Measurements from ENCODE around the gene SPDYE17. TPM values are rescaled to one million over a fixed set of nuclear protein-coding genes. Genes with fewer than 3 reads are reported as not detected.
"Not testable (repeated sequence)": the region's sequence is repeated elsewhere in the genome, so short reads cannot be mapped to it uniquely, and the experiment has no call there.

SPDYE17 gene
- polyA plus RNA-seq, 1 donor from 2014 or later = not detected

GRCh38 chr7:77004151-77004550 is 28.0 kb downstream of the SPDYE17 start:
- not testable (repeated sequence) for H3K36me3 ChIP-seq (ENCODE audit: insufficient read depth, low read length); H3K27ac ChIP-seq (ENCODE audit: low read length); H3K4me3 ChIP-seq (ENCODE audit: low read length); H4K20me1 ChIP-seq (ENCODE audit: insufficient read depth); H3K9me3 ChIP-seq (ENCODE audit: low read length); H3F3A ChIP-seq (ENCODE audit: insufficient read depth, low read length, poor library complexity, severe bottlenecking); H3K9me2 ChIP-seq (ENCODE audit: insufficient read depth, low read length); H2AFZ ChIP-seq (ENCODE audit: low read depth, low read length); H3K9ac ChIP-seq (ENCODE audit: low read length); H3K27me3 ChIP-seq (ENCODE audit: insufficient read depth, low read depth, low read length); H3K4me2 ChIP-seq (ENCODE audit: low read length); H3K79me2 ChIP-seq (replicated peaks; ENCODE audit: insufficient read depth, low read length)

GRCh38 chr7:77003241-77003640 is 28.9 kb downstream of the SPDYE17 start:
- H3K27ac ChIP-seq (ENCODE audit: low read length); H3K4me2 ChIP-seq (ENCODE audit: low read length): not testable (repeated sequence)

GRCh38 chr7:77002678-77003233 is 29.4 kb downstream of the SPDYE17 start:
- not testable (repeated sequence) for H3K27ac ChIP-seq (ENCODE audit: low read length); H3K36me3 ChIP-seq (ENCODE audit: insufficient read depth, low read length); H3K9me2 ChIP-seq (ENCODE audit: insufficient read depth, low read length); H3K79me2 ChIP-seq (replicated peaks; ENCODE audit: insufficient read depth, low read length); H2AFZ ChIP-seq (ENCODE audit: low read depth, low read length); H3K9ac ChIP-seq (ENCODE audit: low read length); H3K4me3 ChIP-seq (ENCODE audit: low read length); H3K4me2 ChIP-seq (ENCODE audit: low read length); H4K20me1 ChIP-seq (ENCODE audit: insufficient read depth); H3K9me3 ChIP-seq (ENCODE audit: low read length); H3K27me3 ChIP-seq (ENCODE audit: insufficient read depth, low read depth, low read length); H3F3A ChIP-seq (ENCODE audit: insufficient read depth, low read length, poor library complexity, severe bottlenecking)

More at GRCh38 chr7:77003241-77003640, 28.9 kb downstream of the SPDYE17 start:
- H3K27me3 ChIP-seq (ENCODE audit: insufficient read depth, low read depth, low read length); H3K9me3 ChIP-seq (ENCODE audit: low read length); H3K4me3 ChIP-seq (ENCODE audit: low read length); H3K9me2 ChIP-seq (ENCODE audit: insufficient read depth, low read length); H3F3A ChIP-seq (ENCODE audit: insufficient read depth, low read length, poor library complexity, severe bottlenecking); H4K20me1 ChIP-seq (ENCODE audit: insufficient read depth); H3K36me3 ChIP-seq (ENCODE audit: insufficient read depth, low read length); H2AFZ ChIP-seq (ENCODE audit: low read depth, low read length); H3K9ac ChIP-seq (ENCODE audit: low read length); H3K79me2 ChIP-seq (replicated peaks; ENCODE audit: insufficient read depth, low read length): not testable (repeated sequence)

GRCh38 chr7:77002104-77002503 is 30.1 kb downstream of the SPDYE17 start:
- H3K9ac ChIP-seq (ENCODE audit: low read length); H3K9me3 ChIP-seq (ENCODE audit: low read length); H2AFZ ChIP-seq (ENCODE audit: low read depth, low read length); H3K9me2 ChIP-seq (ENCODE audit: insufficient read depth, low read length); H3K4me2 ChIP-seq (ENCODE audit: low read length); H4K20me1 ChIP-seq (ENCODE audit: insufficient read depth); H3K36me3 ChIP-seq (ENCODE audit: insufficient read depth, low read length); H3F3A ChIP-seq (ENCODE audit: insufficient read depth, low read length, poor library complexity, severe bottlenecking); H3K27ac ChIP-seq (ENCODE audit: low read length); H3K27me3 ChIP-seq (ENCODE audit: insufficient read depth, low read depth, low read length); H3K79me2 ChIP-seq (replicated peaks; ENCODE audit: insufficient read depth, low read length); H3K4me3 ChIP-seq (ENCODE audit: low read length): not testable (repeated sequence)

GRCh38 chr7:76999474-77000107 is 32.6 kb downstream of the SPDYE17 start:
- H3K9me2 ChIP-seq (ENCODE audit: insufficient read depth, low read length); H3K27ac ChIP-seq (ENCODE audit: low read length); H4K20me1 ChIP-seq (ENCODE audit: insufficient read depth); H3K9me3 ChIP-seq (ENCODE audit: low read length); H3K9ac ChIP-seq (ENCODE audit: low read length); H3K79me2 ChIP-seq (replicated peaks; ENCODE audit: insufficient read depth, low read length); H3K4me2 ChIP-seq (ENCODE audit: low read length); H3K36me3 ChIP-seq (ENCODE audit: insufficient read depth, low read length); H2AFZ ChIP-seq (ENCODE audit: low read depth, low read length); H3F3A ChIP-seq (ENCODE audit: insufficient read depth, low read length, poor library complexity, severe bottlenecking); H3K4me3 ChIP-seq (ENCODE audit: low read length); H3K27me3 ChIP-seq (ENCODE audit: insufficient read depth, low read depth, low read length): not testable (repeated sequence)

GRCh38 chr7:76998764-76999450 is 33.3 kb downstream of the SPDYE17 start:
- H3K36me3 ChIP-seq (ENCODE audit: insufficient read depth, low read length); H3K9ac ChIP-seq (ENCODE audit: low read length); H3K4me2 ChIP-seq (ENCODE audit: low read length); H4K20me1 ChIP-seq (ENCODE audit: insufficient read depth); H3K4me3 ChIP-seq (ENCODE audit: low read length); H2AFZ ChIP-seq (ENCODE audit: low read depth, low read length); H3F3A ChIP-seq (ENCODE audit: insufficient read depth, low read length, poor library complexity, severe bottlenecking); H3K9me2 ChIP-seq (ENCODE audit: insufficient read depth, low read length); H3K27me3 ChIP-seq (ENCODE audit: insufficient read depth, low read depth, low read length); H3K27ac ChIP-seq (ENCODE audit: low read length); H3K79me2 ChIP-seq (replicated peaks; ENCODE audit: insufficient read depth, low read length); H3K9me3 ChIP-seq (ENCODE audit: low read length): not testable (repeated sequence)
